Stimulated activated CD8-positive, alpha-beta memory T cell treated with anti-CD3 and anti-CD28 coated beads, Interleukin-7, amount 100 ng/mL, for 48 hours (primary cell): Measurements from ENCODE around the gene MYPN.
"Not testable (repeated sequence)": the region's sequence is repeated elsewhere in the genome, so short reads cannot be mapped to it uniquely, and the experiment has no call there.

ENCODE experiments used
- DNase-seq, 2 donors: peaks; one replicate each; pipeline ENCODE4 v3.0.0-alpha.2; 2020; ENCODE audit warnings: low read depth in 1 of 2; ENCODE audit errors: extremely low read depth in 1 of 2

MYPN gene

GRCh38 chr10:68133523-68133922, 24.2 kb downstream of the MYPN start:
- no peak for DNase-seq

GRCh38 chr10:68135362-68135761, 26.1 kb downstream of the MYPN start:
- no peak for DNase-seq

- no peak for DNase-seq
Observed at GRCh38 chr10:68135922-68136792, 26.9 kb downstream of the MYPN start.

GRCh38 chr10:68137171-68137570, 27.9 kb downstream of the MYPN start:
- DNase-seq = no peak

GRCh38 chr10:68138526-68138925, 29.2 kb downstream of the MYPN start:
- no peak for DNase-seq

GRCh38 chr10:68139448-68140272, 30.4 kb downstream of the MYPN start:
- DNase-seq = no peak

GRCh38 chr10:68142761-68143160, 33.5 kb downstream of the MYPN start:
- DNase-seq = no peak

GRCh38 chr10:68144709-68145108, 35.4 kb downstream of the MYPN start:
- DNase-seq = no peak

GRCh38 chr10:68145705-68146104, 36.4 kb downstream of the MYPN start:
- DNase-seq = no peak

- DNase-seq = no peak
Observed at GRCh38 chr10:68146133-68146532, 36.8 kb downstream of the MYPN start.

GRCh38 chr10:68151453-68151852, 42.2 kb downstream of the MYPN start:
- no peak for DNase-seq

- no peak for DNase-seq
Observed at GRCh38 chr10:68153473-68154210, 44.4 kb downstream of the MYPN start.

GRCh38 chr10:68154211-68154497, 44.9 kb downstream of the MYPN start:
- no peak for DNase-seq

GRCh38 chr10:68155615-68156210, 46.4 kb downstream of the MYPN start:
- no peak for DNase-seq

GRCh38 chr10:68156373-68157185, 47.3 kb downstream of the MYPN start:
- DNase-seq = peak in 1 of 2 donors; percentile 19

GRCh38 chr10:68157522-68157921, 48.2 kb downstream of the MYPN start:
- DNase-seq = not testable (repeated sequence)

- DNase-seq = no peak
Observed at GRCh38 chr10:68158031-68158430, 48.7 kb downstream of the MYPN start.

GRCh38 chr10:68163735-68164134, 54.4 kb downstream of the MYPN start:
- no peak for DNase-seq

- no peak for DNase-seq
Observed at GRCh38 chr10:68165643-68166042, 56.4 kb downstream of the MYPN start.

GRCh38 chr10:68166871-68167585, 57.7 kb downstream of the MYPN start:
- DNase-seq = no peak
